ENCODE measurements around the gene WSCD1.

WSCD1 gene

GRCh38 chr17:6098050-6098822 lies 28.1 kb downstream of the WSCD1 start:
- no peak for TF ChIP-seq CTCF (IDR thresholded peaks at IDR 0.05; ENCODE audit: borderline replicate concordance, insufficient read depth, low read depth, low read length)
- H3K4me3 ChIP-seq (ENCODE audit: low read depth, low read length): no peak overlapping the region

GRCh38 chr17:6098823-6099180 lies 28.6 kb downstream of the WSCD1 start:
- no peak for TF ChIP-seq CTCF (IDR thresholded peaks at IDR 0.05; ENCODE audit: borderline replicate concordance, insufficient read depth, low read depth, low read length)
- no peak overlapping the region for H3K4me3 ChIP-seq (ENCODE audit: low read depth, low read length)

- TF ChIP-seq CTCF (IDR thresholded peaks at IDR 0.05; ENCODE audit: borderline replicate concordance, insufficient read depth, low read depth, low read length): no peak
- H3K4me3 ChIP-seq (ENCODE audit: low read depth, low read length): no peak overlapping the region
These were observed 29.3 kb downstream of the WSCD1 start for GRCh38 chr17:6099492-6099891.

GRCh38 chr17:6100146-6100545 lies 30.0 kb downstream of the WSCD1 start:
- H3K4me3 ChIP-seq (ENCODE audit: low read depth, low read length): no peak overlapping the region
- TF ChIP-seq CTCF (IDR thresholded peaks at IDR 0.05; ENCODE audit: borderline replicate concordance, insufficient read depth, low read depth, low read length): no peak

- no peak overlapping the region for H3K4me3 ChIP-seq (ENCODE audit: low read depth, low read length)
- TF ChIP-seq CTCF (IDR thresholded peaks at IDR 0.05; ENCODE audit: borderline replicate concordance, insufficient read depth, low read depth, low read length): no peak
These were observed 30.8 kb downstream of the WSCD1 start for GRCh38 chr17:6100891-6101500.

GRCh38 chr17:6101706-6102105 lies 31.5 kb downstream of the WSCD1 start:
- H3K4me3 ChIP-seq (ENCODE audit: low read depth, low read length): no peak overlapping the region
- no peak for TF ChIP-seq CTCF (IDR thresholded peaks at IDR 0.05; ENCODE audit: borderline replicate concordance, insufficient read depth, low read depth, low read length)

- no peak for TF ChIP-seq CTCF (IDR thresholded peaks at IDR 0.05; ENCODE audit: borderline replicate concordance, insufficient read depth, low read depth, low read length)
- H3K4me3 ChIP-seq (ENCODE audit: low read depth, low read length): no peak overlapping the region
These were observed 32.4 kb downstream of the WSCD1 start for GRCh38 chr17:6102615-6103014.
